Liver (tissue), 9 donors: ENCODE data around the gene SHC4. TPM values are rescaled to one million over a fixed set of nuclear protein-coding genes. Genes with fewer than 3 reads are reported as not detected.

Experiments
- DNase-seq: peaks from one replicate; pipeline ENCODE4 v3.0.0-alpha.2; 2017; ENCODE audit warnings: low spot score
- H3K27ac ChIP-seq, 2 donors: one replicate each; pipeline ENCODE4 v1.7.0; 2013; ENCODE audit warnings: inconsistent platforms in 2 of 2, low read length in 2 of 2, control low read depth in 1 of 2, low read depth in 1 of 2, mild to moderate bottlenecking in 1 of 2
- H3K27me3 ChIP-seq, 4 donors: one replicate each; pipeline versions ENCODE4 v1.6.1 to v1.7.0; 2013; ENCODE audit warnings: low read length in 3 of 4, inconsistent platforms in 1 of 4, mild to moderate bottlenecking in 1 of 4, moderate library complexity in 1 of 4; ENCODE audit not compliant: control insufficient read depth in 4 of 4, insufficient read depth in 4 of 4
- H3K36me3 ChIP-seq, 4 donors: one replicate each; pipeline versions ENCODE4 v1.6.1 to v1.7.0; 2013; ENCODE audit warnings: low read length in 3 of 4, mild to moderate bottlenecking in 3 of 4, low read depth in 1 of 4, moderate library complexity in 1 of 4; ENCODE audit not compliant: control insufficient read depth in 4 of 4, insufficient read depth in 3 of 4
- H3K4me1 ChIP-seq, 4 donors: one replicate each; pipeline versions ENCODE4 v1.6.1 to v1.7.0; 2013; ENCODE audit warnings: low read length in 3 of 4, mild to moderate bottlenecking in 3 of 4, moderate library complexity in 1 of 4; ENCODE audit not compliant: control insufficient read depth in 4 of 4, insufficient read depth in 4 of 4
- H3K4me3 ChIP-seq, 3 donors: one replicate each; pipeline versions ENCODE4 v1.6.1 to v1.7.0; 2013; ENCODE audit warnings: low read length in 3 of 3, control low read depth in 1 of 3, low read depth in 1 of 3, mild to moderate bottlenecking in 1 of 3
- H3K9ac ChIP-seq, 2 donors: one replicate each; pipeline ENCODE4 v1.7.0; 2013; ENCODE audit warnings: low read length in 2 of 2, mild to moderate bottlenecking in 2 of 2, moderate library complexity in 2 of 2, control low read depth in 1 of 2, low read depth in 1 of 2
- H3K9me3 ChIP-seq, 4 donors: one replicate each; pipeline versions ENCODE4 v1.6.1 to v1.7.0; 2013; ENCODE audit warnings: low read length in 3 of 4; ENCODE audit not compliant: control insufficient read depth in 4 of 4
- EGR1 ChIP-seq, 2 donors: IDR thresholded peaks; 2 replicates each; pipeline ENCODE4 v1.6.1; 2016 to 2018; ENCODE audit warnings: antibody characterized with exemption in 2 of 2, low read depth in 2 of 2
- FOXA1 ChIP-seq: IDR thresholded peaks from 2 replicates; pipeline ENCODE4 v1.6.1; 2016; ENCODE audit warnings: antibody characterized with exemption
- FOXA2 ChIP-seq: IDR thresholded peaks from 2 replicates; pipeline ENCODE4 v1.6.1; 2016; ENCODE audit warnings: antibody characterized with exemption
- GABPA ChIP-seq, 2 donors: IDR thresholded peaks in 1 of 2; conservative IDR thresholded peaks in 1 of 2; 2 replicates each; pipeline ENCODE4 v1.6.1; 2016; ENCODE audit warnings: antibody characterized with exemption in 2 of 2, mild to moderate bottlenecking in 1 of 2, moderate library complexity in 1 of 2
- HNF4A ChIP-seq, 2 donors: conservative IDR thresholded peaks; 2 replicates each; pipeline ENCODE4 v1.6.1; 2016; ENCODE audit warnings: antibody characterized with exemption in 2 of 2, mild to moderate bottlenecking in 2 of 2
- HNF4G ChIP-seq: IDR thresholded peaks from 2 replicates; pipeline ENCODE4 v1.6.1; 2016; ENCODE audit warnings: antibody characterized with exemption
- NR2F2 ChIP-seq: IDR thresholded peaks from 2 replicates; pipeline ENCODE4 v1.6.1; 2016; ENCODE audit warnings: antibody characterized with exemption
- RAD21 ChIP-seq, 2 donors: IDR thresholded peaks; 2 replicates each; pipeline ENCODE4 v1.6.1; 2016; ENCODE audit warnings: antibody characterized with exemption in 2 of 2, mild to moderate bottlenecking in 2 of 2
- RXRA ChIP-seq, 2 donors: IDR thresholded peaks; 2 replicates each; pipeline ENCODE4 v1.6.1; 2017 to 2018; ENCODE audit warnings: antibody characterized with exemption in 2 of 2, mild to moderate bottlenecking in 1 of 2
- SP1 ChIP-seq: IDR thresholded peaks from 2 replicates; pipeline ENCODE4 v1.6.1; 2018; ENCODE audit warnings: antibody characterized with exemption, mild to moderate bottlenecking
- TAF1 ChIP-seq: conservative IDR thresholded peaks from 2 replicates; pipeline ENCODE4 v1.6.1; 2016; ENCODE audit warnings: antibody characterized with exemption, mild to moderate bottlenecking
- WGBS: extraction: QIAGEN DNeasy Blood & Tissue Kit; methylation state at CpG from one replicate; pipeline ENCODE4 v1.1.7; 2013; 5-methylcytosine and 5-hydroxymethylcytosine counted together
- polyA plus RNA-seq, 2 donors: library from polyadenylated mRNA; stranded (reverse) in 1 of 2; unstranded in 1 of 2; fragments of 200-250 nt in 1 of 2; fragments of >200 nt in 1 of 2; fragmentation: Nextera tagmentation in 1 of 2; extraction: Ambion mirVana in 1 of 2; gene quantifications; one replicate each; pipeline versions ENCODE4 v1.2.1 to v1.2.3, GENCODE V29; 2013 to 2015
- total RNA-seq, 2 donors: library from RNA; depleted of rRNA; stranded (reverse); fragments of >200 nt; gene quantifications; one replicate each; pipeline ENCODE4 v1.2.3, GENCODE V29; 2014
- TF ChIP-seq, protein P1 (sequence below): IDR thresholded peaks from 2 replicates; pipeline ENCODE4 v1.6.1; 2016; ENCODE audit warnings: antibody characterized with exemption
- TF ChIP-seq, protein P2 (sequence below): IDR thresholded peaks from 2 replicates; pipeline ENCODE4 v1.6.1; 2016; ENCODE audit warnings: antibody characterized with exemption
- TF ChIP-seq, protein P3 (sequence below): IDR thresholded peaks from 2 replicates; pipeline ENCODE4 v1.6.1; 2016; ENCODE audit warnings: antibody characterized with exemption
- TF ChIP-seq, protein P4 (sequence below): IDR thresholded peaks from 2 replicates; pipeline ENCODE4 v1.6.1; 2016; ENCODE audit warnings: antibody characterized with exemption, mild to moderate bottlenecking
- TF ChIP-seq, protein P5 (sequence below): fragments of 150-350 bp; IDR thresholded peaks from 2 replicates; pipeline ENCODE4 v1.5.1; 2017; ENCODE audit warnings: improper control_type of control experiment, low read depth, low read length; ENCODE audit not compliant: missing input control
- donor health status: healthy.
- donor health status: healthy.
- donor health status: healthy.
- donor health status: healthy.
- donor health status: healthy.

SHC4 gene
- total and polyA plus RNA-seq, 4 donors, result under 0.01 to 0.19 (median 0.05) TPM

DNA sequence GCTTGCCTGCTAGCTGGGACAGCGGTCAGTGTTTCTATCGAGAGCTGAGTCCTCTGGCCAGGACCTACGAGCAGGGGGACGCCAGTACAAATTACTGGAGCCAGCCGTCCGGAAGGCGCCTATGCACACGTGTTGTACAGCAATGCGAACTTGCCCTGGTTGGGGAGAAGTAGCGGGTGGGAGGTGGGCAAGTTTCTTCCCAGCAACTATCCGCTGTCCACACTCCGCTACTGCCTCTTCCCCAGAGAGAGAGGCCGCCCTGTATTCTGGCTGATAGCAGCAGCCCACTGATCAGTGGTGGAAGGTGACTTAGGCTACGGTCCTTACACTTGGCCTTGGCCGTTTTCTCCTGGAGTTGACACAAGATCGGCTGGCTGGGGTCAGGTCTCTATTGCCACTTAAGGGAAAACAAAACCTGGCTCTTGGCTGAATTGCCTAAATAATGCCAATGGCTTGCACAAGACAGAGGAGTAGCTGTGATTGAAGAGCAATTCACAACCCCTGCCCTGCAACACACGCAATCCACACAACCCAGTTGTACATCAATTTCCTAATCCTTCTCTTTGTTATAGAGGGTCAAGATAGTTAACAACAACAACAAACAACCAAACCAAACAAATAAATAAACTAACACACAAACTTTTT, 12.8 kb upstream of the SHC4 start:
- Histone ChIP-seq H3K36me3 (no peaks in the 10 kb centered on the region), H3K4me1 (peaks cover 0 to 9% (median 0%) of the 10 kb centered on the region in 4 donors), H3K9ac (no peak overlapping the region), H3K4me3 (no peak overlapping the region), H3K9me3 (no peaks in the 10 kb centered on the region), H3K27me3 (no peaks in the 10 kb centered on the region), H3K27ac (no peak overlapping the region)
- no peak for TF ChIP-seq GABPA (IDR thresholded peaks at IDR 0.05 in 1 of 2, conservative IDR thresholded peaks at IDR 0.05 in 1 of 2)
- no peak for TF ChIP-seq SP1
- TF ChIP-seq, protein P1, sequence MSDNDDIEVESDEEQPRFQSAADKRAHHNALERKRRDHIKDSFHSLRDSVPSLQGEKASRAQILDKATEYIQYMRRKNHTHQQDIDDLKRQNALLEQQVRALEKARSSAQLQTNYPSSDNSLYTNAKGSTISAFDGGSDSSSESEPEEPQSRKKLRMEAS, result no peak
- TF ChIP-seq EGR1 (IDR thresholded peaks at IDR 0.05; ENCODE audit: low read depth in 2 of 2), result no peak
- no peak for TF ChIP-seq RXRA (IDR thresholded peaks at IDR 0.05)
- no peak for TF ChIP-seq HNF4A (conservative IDR thresholded peaks at IDR 0.05)
- no peak for TF ChIP-seq FOXA1
- TF ChIP-seq, protein P2, sequence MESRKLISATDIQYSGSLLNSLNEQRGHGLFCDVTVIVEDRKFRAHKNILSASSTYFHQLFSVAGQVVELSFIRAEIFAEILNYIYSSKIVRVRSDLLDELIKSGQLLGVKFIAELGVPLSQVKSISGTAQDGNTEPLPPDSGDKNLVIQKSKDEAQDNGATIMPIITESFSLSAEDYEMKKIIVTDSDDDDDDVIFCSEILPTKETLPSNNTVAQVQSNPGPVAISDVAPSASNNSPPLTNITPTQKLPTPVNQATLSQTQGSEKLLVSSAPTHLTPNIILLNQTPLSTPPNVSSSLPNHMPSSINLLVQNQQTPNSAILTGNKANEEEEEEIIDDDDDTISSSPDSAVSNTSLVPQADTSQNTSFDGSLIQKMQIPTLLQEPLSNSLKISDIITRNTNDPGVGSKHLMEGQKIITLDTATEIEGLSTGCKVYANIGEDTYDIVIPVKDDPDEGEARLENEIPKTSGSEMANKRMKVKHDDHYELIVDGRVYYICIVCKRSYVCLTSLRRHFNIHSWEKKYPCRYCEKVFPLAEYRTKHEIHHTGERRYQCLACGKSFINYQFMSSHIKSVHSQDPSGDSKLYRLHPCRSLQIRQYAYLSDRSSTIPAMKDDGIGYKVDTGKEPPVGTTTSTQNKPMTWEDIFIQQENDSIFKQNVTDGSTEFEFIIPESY, result no peak
- TF ChIP-seq, protein P3, sequence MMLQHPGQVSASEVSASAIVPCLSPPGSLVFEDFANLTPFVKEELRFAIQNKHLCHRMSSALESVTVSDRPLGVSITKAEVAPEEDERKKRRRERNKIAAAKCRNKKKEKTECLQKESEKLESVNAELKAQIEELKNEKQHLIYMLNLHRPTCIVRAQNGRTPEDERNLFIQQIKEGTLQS, result no peak
- no peak for TF ChIP-seq HNF4G
- no peak for TF ChIP-seq NR2F2
- TF ChIP-seq FOXA2, result no peak
- TF ChIP-seq, protein P4, sequence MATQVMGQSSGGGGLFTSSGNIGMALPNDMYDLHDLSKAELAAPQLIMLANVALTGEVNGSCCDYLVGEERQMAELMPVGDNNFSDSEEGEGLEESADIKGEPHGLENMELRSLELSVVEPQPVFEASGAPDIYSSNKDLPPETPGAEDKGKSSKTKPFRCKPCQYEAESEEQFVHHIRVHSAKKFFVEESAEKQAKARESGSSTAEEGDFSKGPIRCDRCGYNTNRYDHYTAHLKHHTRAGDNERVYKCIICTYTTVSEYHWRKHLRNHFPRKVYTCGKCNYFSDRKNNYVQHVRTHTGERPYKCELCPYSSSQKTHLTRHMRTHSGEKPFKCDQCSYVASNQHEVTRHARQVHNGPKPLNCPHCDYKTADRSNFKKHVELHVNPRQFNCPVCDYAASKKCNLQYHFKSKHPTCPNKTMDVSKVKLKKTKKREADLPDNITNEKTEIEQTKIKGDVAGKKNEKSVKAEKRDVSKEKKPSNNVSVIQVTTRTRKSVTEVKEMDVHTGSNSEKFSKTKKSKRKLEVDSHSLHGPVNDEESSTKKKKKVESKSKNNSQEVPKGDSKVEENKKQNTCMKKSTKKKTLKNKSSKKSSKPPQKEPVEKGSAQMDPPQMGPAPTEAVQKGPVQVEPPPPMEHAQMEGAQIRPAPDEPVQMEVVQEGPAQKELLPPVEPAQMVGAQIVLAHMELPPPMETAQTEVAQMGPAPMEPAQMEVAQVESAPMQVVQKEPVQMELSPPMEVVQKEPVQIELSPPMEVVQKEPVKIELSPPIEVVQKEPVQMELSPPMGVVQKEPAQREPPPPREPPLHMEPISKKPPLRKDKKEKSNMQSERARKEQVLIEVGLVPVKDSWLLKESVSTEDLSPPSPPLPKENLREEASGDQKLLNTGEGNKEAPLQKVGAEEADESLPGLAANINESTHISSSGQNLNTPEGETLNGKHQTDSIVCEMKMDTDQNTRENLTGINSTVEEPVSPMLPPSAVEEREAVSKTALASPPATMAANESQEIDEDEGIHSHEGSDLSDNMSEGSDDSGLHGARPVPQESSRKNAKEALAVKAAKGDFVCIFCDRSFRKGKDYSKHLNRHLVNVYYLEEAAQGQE, result no peak
- 86% methylated on average over 17 of the region's 17 CpGs for WGBS
- no peak for DNase-seq

DNA sequence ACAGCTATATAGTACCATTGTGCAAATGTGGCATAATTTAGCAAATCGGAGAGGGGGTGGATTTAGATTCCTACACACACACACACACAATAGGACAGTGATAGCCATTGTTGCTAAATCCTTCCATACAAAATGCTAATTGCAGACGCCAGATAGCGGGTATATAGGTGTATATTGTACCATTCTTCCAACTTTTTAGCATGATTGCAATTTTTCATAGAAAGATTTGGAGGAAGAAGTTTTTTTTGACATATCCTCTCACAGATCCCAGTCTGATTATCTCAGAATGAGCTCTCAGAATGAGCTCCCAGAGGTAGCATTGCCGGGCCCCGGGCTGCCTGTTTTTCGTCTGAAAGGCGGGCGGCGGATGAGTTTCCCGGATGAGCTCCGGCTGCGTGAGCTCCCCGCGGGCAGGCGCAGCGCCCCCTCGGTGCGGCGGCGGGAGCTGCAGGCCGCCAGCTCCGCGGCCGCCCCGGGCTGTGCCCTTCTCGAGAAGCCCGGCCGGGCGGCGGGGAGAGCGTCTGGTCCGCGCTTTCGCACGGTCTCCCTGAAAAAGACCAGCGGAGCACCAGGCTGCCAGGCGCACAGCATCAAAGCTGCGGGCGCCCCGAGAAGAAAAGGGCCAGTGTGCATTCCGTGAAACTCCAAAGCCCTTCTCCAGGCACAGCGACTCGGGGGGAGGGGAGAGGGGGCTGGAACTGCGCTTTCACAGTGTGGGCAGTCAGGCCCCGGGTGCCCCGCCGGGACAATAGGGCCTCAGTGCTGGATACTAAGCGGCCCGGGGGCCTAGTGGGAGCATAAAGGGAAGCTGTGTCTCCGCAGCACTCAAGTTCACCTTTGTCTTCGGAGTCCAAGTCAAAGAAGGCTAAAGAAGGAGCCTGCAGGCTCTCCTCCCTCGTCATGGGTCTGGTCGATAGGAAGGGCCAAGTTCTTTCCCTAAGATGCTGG, 12.0 kb upstream of the SHC4 start:
- peak overlapping the region in 2 of 3 donors; percentile 54 to 56 for H3K4me3 ChIP-seq

More for the DNA sequence above, 12.0 kb upstream of the SHC4 start:
- TF ChIP-seq RAD21 (IDR thresholded peaks at IDR 0.05), result peak in 1 of 2 donors; percentile 56
- TF ChIP-seq TAF1, result no peak
- TF ChIP-seq HNF4G, result no peak
- TF ChIP-seq, protein P5, sequence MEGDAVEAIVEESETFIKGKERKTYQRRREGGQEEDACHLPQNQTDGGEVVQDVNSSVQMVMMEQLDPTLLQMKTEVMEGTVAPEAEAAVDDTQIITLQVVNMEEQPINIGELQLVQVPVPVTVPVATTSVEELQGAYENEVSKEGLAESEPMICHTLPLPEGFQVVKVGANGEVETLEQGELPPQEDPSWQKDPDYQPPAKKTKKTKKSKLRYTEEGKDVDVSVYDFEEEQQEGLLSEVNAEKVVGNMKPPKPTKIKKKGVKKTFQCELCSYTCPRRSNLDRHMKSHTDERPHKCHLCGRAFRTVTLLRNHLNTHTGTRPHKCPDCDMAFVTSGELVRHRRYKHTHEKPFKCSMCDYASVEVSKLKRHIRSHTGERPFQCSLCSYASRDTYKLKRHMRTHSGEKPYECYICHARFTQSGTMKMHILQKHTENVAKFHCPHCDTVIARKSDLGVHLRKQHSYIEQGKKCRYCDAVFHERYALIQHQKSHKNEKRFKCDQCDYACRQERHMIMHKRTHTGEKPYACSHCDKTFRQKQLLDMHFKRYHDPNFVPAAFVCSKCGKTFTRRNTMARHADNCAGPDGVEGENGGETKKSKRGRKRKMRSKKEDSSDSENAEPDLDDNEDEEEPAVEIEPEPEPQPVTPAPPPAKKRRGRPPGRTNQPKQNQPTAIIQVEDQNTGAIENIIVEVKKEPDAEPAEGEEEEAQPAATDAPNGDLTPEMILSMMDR, result peak; percentile 78
- 8% methylated on average over 53 of the region's 53 CpGs for WGBS
- Histone ChIP-seq H3K9me3 (no peaks in the 10 kb centered on the region), H3K27me3 (no peaks in the 10 kb centered on the region), H3K4me1 (peaks cover 0 to 8% (median 0%) of the 10 kb centered on the region in 4 donors), H3K9ac (peak overlapping the region; percentile 28 to 62), H3K36me3 (no peaks in the 10 kb centered on the region), H3K27ac (peak overlapping the region in 1 of 2 donors; percentile 16)
- DNase-seq, result peak; percentile 78
